Stomach (tissue), 4 donors: ENCODE measurements around the gene HOXB8.

Source experiments
- POLR2A ChIP-seq, 4 donors: fragments of 450-650 bp; IDR thresholded peaks; one replicate each; pipeline ENCODE4 v1.6.1; 2016; ENCODE audit warnings: antibody characterized with exemption in 4 of 4, control low read depth in 2 of 4, mild to moderate bottlenecking in 1 of 4, moderate library complexity in 1 of 4
- TF ChIP-seq, protein P1 (sequence below), 7 experiments: fragments of 450-650 bp in 4 of 7; fragments of 200-600 bp in 3 of 7; sonication (generic) in 3 of 7; IDR thresholded peaks; one replicate each; pipeline ENCODE4 v1.5.1; 2016 to 2019; ENCODE audit warnings: antibody characterized with exemption in 7 of 7, control low read depth in 2 of 7, mild to moderate bottlenecking in 1 of 7

DNA sequence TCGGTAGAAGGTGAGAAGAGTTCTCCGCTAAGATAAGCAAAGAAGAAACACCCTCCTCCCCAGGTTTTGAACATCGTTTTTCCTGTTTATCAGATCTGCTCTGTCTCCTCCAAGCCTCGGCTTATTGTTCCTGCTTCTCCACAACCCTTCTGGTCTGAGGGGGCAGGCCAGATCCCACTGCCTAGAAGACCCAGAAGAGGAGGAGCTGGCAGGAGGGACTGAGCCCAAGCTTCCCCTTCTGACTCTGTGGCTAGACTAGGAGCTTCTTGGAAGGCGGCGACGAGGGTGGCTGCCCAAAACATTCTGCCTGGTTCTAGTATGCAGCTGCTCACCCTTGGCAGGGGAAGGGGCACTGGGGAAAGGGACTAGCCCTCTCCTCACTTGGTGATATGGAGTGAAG lies 16.4 kb downstream of the HOXB8 start:
- no peak for TF ChIP-seq POLR2A (IDR thresholded peaks at IDR 0.05)
- TF ChIP-seq, protein P1, sequence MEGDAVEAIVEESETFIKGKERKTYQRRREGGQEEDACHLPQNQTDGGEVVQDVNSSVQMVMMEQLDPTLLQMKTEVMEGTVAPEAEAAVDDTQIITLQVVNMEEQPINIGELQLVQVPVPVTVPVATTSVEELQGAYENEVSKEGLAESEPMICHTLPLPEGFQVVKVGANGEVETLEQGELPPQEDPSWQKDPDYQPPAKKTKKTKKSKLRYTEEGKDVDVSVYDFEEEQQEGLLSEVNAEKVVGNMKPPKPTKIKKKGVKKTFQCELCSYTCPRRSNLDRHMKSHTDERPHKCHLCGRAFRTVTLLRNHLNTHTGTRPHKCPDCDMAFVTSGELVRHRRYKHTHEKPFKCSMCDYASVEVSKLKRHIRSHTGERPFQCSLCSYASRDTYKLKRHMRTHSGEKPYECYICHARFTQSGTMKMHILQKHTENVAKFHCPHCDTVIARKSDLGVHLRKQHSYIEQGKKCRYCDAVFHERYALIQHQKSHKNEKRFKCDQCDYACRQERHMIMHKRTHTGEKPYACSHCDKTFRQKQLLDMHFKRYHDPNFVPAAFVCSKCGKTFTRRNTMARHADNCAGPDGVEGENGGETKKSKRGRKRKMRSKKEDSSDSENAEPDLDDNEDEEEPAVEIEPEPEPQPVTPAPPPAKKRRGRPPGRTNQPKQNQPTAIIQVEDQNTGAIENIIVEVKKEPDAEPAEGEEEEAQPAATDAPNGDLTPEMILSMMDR (IDR thresholded peaks at IDR 0.05) = no peak
